Fibroblast of lung (primary cell): Measurements from ENCODE around the gene CDC42EP3. TPM values are rescaled to one million over a fixed set of nuclear protein-coding genes. Genes with fewer than 3 reads are reported as not detected.

Source experiments
- DNase-seq, 2 donors: peaks; one replicate each; pipeline versions ENCODE4 v3.0.0 to v3.0.0-alpha.2; 2010; ENCODE audit warnings: low read depth in 2 of 2
- H2AFZ ChIP-seq: 2 replicates; pipeline ENCODE4 v1.5.1; 2012; ENCODE audit warnings: low read length, control low read depth, inconsistent platforms
- H3K27ac ChIP-seq: 2 replicates; pipeline ENCODE4 v1.5.1; 2011; ENCODE audit warnings: low read length, control low read depth; ENCODE audit not compliant: insufficient read depth
- H3K27me3 ChIP-seq: 2 replicates; pipeline ENCODE4 v1.5.1; 2011; ENCODE audit warnings: mild to moderate bottlenecking, low read length; ENCODE audit not compliant: control insufficient read depth, insufficient read depth
- H3K36me3 ChIP-seq: 2 replicates; pipeline ENCODE4 v1.5.1; 2011; ENCODE audit warnings: low read length; ENCODE audit not compliant: control insufficient read depth, insufficient read depth
- H3K4me1 ChIP-seq: 2 replicates; pipeline ENCODE4 v1.5.1; 2011; ENCODE audit warnings: low read length; ENCODE audit not compliant: control insufficient read depth, insufficient read depth; ENCODE audit errors: extremely low read depth
- H3K4me2 ChIP-seq: 2 replicates; pipeline ENCODE4 v1.5.1; 2011; ENCODE audit warnings: low read length, control low read depth; ENCODE audit not compliant: insufficient read depth; ENCODE audit errors: extremely low read depth
- H3K4me3 ChIP-seq, 4 experiments: fragments of 200-600 bp in 1 of 4; sonication (generic) in 1 of 4; replicated peaks in 1 of 4; 2 replicates each; pipeline ENCODE4 v1.5.1; 2011 to 2016; ENCODE audit warnings: low read length in 4 of 4, low read depth in 3 of 4, mild to moderate bottlenecking in 3 of 4, control low read depth in 2 of 4, inconsistent platforms in 1 of 4, mixed read lengths in 1 of 4; ENCODE audit not compliant: insufficient read depth in 1 of 4; ENCODE audit errors: control extremely low read depth in 1 of 4
- H3K79me2 ChIP-seq: 2 replicates; pipeline ENCODE4 v1.5.1; 2012; ENCODE audit warnings: mild to moderate bottlenecking, low read length, inconsistent platforms; ENCODE audit not compliant: control insufficient read depth, insufficient read depth
- H3K9ac ChIP-seq: 2 replicates; pipeline ENCODE4 v1.5.1; 2011; ENCODE audit warnings: mild to moderate bottlenecking, low read length, control low read depth; ENCODE audit not compliant: insufficient read depth
- H3K9me3 ChIP-seq: 2 replicates; pipeline ENCODE4 v1.5.1; 2012; ENCODE audit warnings: low read depth, low read length; ENCODE audit not compliant: control insufficient read depth, insufficient read depth
- H4K20me1 ChIP-seq: 2 replicates; pipeline ENCODE4 v1.5.1; 2011; ENCODE audit warnings: low read length; ENCODE audit not compliant: control insufficient read depth, insufficient read depth; ENCODE audit errors: extremely low read depth
- CTCF ChIP-seq, 2 donors: IDR thresholded peaks in 1 of 2; conservative IDR thresholded peaks in 1 of 2; 1 replicate in 1 of 2; 2 replicates in 1 of 2; pipeline ENCODE4 v1.5.1; 2011 to 2012; ENCODE audit warnings: low read length in 2 of 2, control low read depth in 1 of 2, inconsistent platforms in 1 of 2, low read depth in 1 of 2, mild to moderate bottlenecking in 1 of 2
- EZH2 ChIP-seq: IDR thresholded peaks from 2 replicates; pipeline ENCODE4 v1.5.1; 2012; ENCODE audit warnings: low read length, control low read depth, mild to moderate bottlenecking; ENCODE audit errors: missing control alignments
- polyA plus RNA-seq, 2 donors: library from polyadenylated mRNA; depleted of rRNA in 1 of 2; stranded (reverse) in 1 of 2; unstranded in 1 of 2; fragments of >200 nt; gene quantifications; 2 replicates each; pipeline ENCODE4 v1.2.1, GENCODE V29; 2011 to 2012; ENCODE audit warnings: missing spikeins in 1 of 2
- total RNA-seq: library from RNA; depleted of rRNA; stranded (reverse); fragments of >200 nt; gene quantifications from 2 replicates; pipeline ENCODE4 v1.2.1, GENCODE V29; 2014

Gene CDC42EP3
- total and polyA plus RNA-seq, 2 donors (not counting 1 experiment from before 2014, with no cell fraction given), result 19.2 to 328 TPM

GRCh38 chr2:37630776-37631175 is 40.7 kb downstream of the CDC42EP3 start:
- Histone ChIP-seq H3K27ac (no peak overlapping the region), H3K79me2 (no peaks in the 10 kb centered on the region), H3K36me3 (no peaks in the 10 kb centered on the region), H2AFZ (no peak overlapping the region), H3K4me2 (no peak overlapping the region), H3K9ac (no peak overlapping the region), H3K4me1 (peaks cover 8% of the 10 kb centered on the region), H3K9me3 (no peaks in the 10 kb centered on the region), H3K4me3 (no peak overlapping the region), H4K20me1 (no peaks in the 10 kb centered on the region), H3K27me3 (no peaks in the 10 kb centered on the region)
- TF ChIP-seq EZH2 (no peak), CTCF (conservative IDR thresholded peaks at IDR 0.05 in 1 of 2, IDR thresholded peaks at IDR 0.05 in 1 of 2; ENCODE audit: low read depth in 1 of 2, low read length in 2 of 2) (no peak)
- DNase-seq, result no peak

GRCh38 chr2:37630301-37630700 is 41.1 kb downstream of the CDC42EP3 start:
- Histone ChIP-seq H3K36me3 (no peaks in the 10 kb centered on the region), H3K79me2 (no peaks in the 10 kb centered on the region), H4K20me1 (no peaks in the 10 kb centered on the region), H3K27ac (no peak overlapping the region), H3K4me1 (peaks cover 13% of the 10 kb centered on the region), H3K4me2 (no peak overlapping the region), H3K9ac (no peak overlapping the region), H3K4me3 (no peak overlapping the region), H3K9me3 (no peaks in the 10 kb centered on the region), H3K27me3 (no peaks in the 10 kb centered on the region), H2AFZ (no peak overlapping the region)
- peak in 1 of 2 donors; percentile 78 for DNase-seq
- no peak for TF ChIP-seq CTCF (conservative IDR thresholded peaks at IDR 0.05 in 1 of 2, IDR thresholded peaks at IDR 0.05 in 1 of 2; ENCODE audit: low read depth in 1 of 2, low read length in 2 of 2)
- TF ChIP-seq EZH2, result no peak

DNA sequence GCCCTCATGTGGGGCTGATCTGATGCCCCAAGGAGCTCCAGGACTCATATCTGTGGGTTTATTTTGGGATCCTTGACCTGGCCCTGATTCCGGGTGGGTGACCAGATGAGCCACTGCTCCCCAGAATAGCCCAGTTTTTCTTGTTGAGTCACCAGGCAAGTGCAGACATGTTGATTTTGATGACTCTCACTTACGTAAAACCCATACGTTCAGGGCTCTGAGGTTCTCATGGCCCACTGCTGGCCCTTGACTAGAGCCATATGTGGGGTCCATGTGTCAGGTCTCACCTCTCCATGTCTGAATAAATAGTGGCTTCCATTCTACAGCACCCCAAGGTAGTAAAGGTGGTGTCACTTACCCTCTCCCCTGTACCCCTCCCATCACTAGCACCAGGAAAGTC is 41.9 kb downstream of the CDC42EP3 start:
- Histone ChIP-seq H3K9ac (no peak overlapping the region), H4K20me1 (no peaks in the 10 kb centered on the region), H3K79me2 (no peaks in the 10 kb centered on the region), H3K27ac (peak overlapping the region; percentile 62), H3K9me3 (no peaks in the 10 kb centered on the region), H2AFZ (no peak overlapping the region), H3K4me2 (no peak overlapping the region), H3K36me3 (no peaks in the 10 kb centered on the region), H3K4me3 (no peak overlapping the region), H3K27me3 (no peaks in the 10 kb centered on the region), H3K4me1 (peaks cover 14% of the 10 kb centered on the region)
- TF ChIP-seq CTCF (conservative IDR thresholded peaks at IDR 0.05 in 1 of 2, IDR thresholded peaks at IDR 0.05 in 1 of 2; ENCODE audit: low read depth in 1 of 2, low read length in 2 of 2) (no peak), EZH2 (no peak)
- peak; percentile 53 to 76 for DNase-seq
